Mucosa of descending colon (tissue), 3 donors: ENCODE measurements around the gene FUT3. TPM values are rescaled to one million over a fixed set of nuclear protein-coding genes. Genes with fewer than 3 reads are reported as not detected.
"Not testable (repeated sequence)": the region's sequence is repeated elsewhere in the genome, so short reads cannot be mapped to it uniquely, and the experiment has no call there.

Source experiments
- ATAC-seq: fragments of 200-7000 bp; cut with Tn5 transposase; one replicate; pipeline ENCODE4 v1.9.1; 2020; ENCODE audit warnings: mild to moderate bottlenecking, moderate library complexity
- DNase-seq, 3 donors: peaks; one replicate each; pipeline ENCODE4 v3.0.0-alpha.2; 2020
- H3K36me3 ChIP-seq: fragments of 200-600 bp; one replicate; pipeline ENCODE4 v1.8.0; 2021; ENCODE audit warnings: low read depth, mild to moderate bottlenecking
- H3K4me1 ChIP-seq: fragments of 200-600 bp; one replicate; pipeline ENCODE4 v1.8.0; 2021; ENCODE audit warnings: low read depth, mild to moderate bottlenecking
- H3K4me3 ChIP-seq: fragments of 200-600 bp; one replicate; pipeline ENCODE4 v1.8.0; 2021; ENCODE audit warnings: mild to moderate bottlenecking
- H3K9me3 ChIP-seq: fragments of 200-600 bp; one replicate; pipeline ENCODE4 v1.8.0; 2021; ENCODE audit warnings: mild to moderate bottlenecking
- intact Hi-C, 2 donors: fragments of 100-400 bp; cut with DNase I in 1 of 2; cut with micrococcal nuclease in 1 of 2; formaldehyde crosslinking; loops; one replicate each; pipeline versions ENCODE4 v1.11.0 to v1.11.1; 2022; cut with DNase I, micrococcal nuclease
- total RNA-seq, 3 donors: library from RNA; stranded (reverse); fragmentation: NEBNext Ultra II Directional in 2 of 3; extraction: Animal tissue kit (Norgen Biotek cat#: 25700) in 2 of 3; gene quantifications; one replicate each; pipeline versions ENCODE4 v1.2.1 to v1.2.4, GENCODE V29; 2021 to 2023
- TF ChIP-seq, protein P1 (sequence below): fragments of 200-600 bp; IDR thresholded peaks from one replicate; pipeline ENCODE4 v1.8.0; 2022; ENCODE audit warnings: antibody characterized with exemption, mild to moderate bottlenecking
- donor health status: DM: no; HTN: no; CAD: no; lungs with moderate emphysema.
- donor health status: DM: no; HTN: no; CAD: no.
- donor health status: DM: no; HTN: yes; CAD: no.

FUT3 gene
- total RNA-seq, 3 donors from 2014 or later = 128 to 276 (median 215) TPM

DNA sequence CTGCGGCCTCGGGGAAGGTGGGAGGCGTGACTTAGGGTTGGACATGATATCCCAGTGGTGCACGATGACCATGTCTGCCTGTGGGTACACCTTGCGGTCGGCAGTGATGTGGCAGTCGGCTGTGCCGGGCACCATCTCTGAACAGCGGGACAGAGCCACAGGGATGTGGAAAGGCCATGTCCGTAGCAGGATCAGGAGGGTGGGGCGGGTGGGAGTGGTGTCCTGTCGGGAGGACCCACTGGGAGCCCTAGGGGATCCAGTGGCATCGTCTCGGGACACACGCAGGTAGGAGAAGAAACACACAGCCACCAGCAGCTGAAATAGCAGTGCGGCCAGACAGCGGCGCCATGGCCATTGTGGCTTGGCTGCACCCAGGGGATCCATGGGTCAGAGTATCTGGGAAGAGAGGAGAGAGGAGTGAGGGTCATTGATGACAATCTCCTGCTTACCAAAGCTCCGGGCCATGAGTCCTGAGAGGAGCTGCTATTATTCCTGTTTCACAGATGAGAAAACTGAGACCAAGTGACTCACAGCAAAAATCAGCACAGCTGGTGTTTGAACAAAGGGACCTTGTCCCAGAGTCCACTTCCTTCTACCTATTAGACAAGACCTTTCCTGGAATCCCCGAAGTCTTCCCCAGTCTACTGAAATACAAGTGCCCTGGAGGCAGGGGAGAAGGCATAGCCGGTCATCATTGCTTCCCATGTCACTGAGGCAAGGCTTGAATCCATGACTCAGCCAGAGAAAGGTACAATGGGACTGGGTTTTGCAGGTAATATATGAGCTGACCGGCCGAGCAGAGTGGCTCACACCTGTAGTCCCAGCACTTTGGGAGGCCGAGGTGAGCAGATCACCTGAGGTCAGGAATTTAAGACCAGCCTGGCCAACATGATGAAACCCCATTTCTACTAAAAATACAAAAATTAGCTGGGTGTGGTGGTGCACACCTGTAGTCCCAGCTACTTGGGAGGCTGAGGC, 6.5 kb downstream of the FUT3 start:
- Histone ChIP-seq H3K9me3 (no peaks in the 10 kb centered on the region), H3K4me3 (no peak overlapping the region), H3K4me1 (peaks cover 11% of the 10 kb centered on the region), H3K36me3 (no peaks in the 10 kb centered on the region)
- ATAC-seq (peak; percentile 17), DNase-seq (no peak)
- TF ChIP-seq, protein P1, sequence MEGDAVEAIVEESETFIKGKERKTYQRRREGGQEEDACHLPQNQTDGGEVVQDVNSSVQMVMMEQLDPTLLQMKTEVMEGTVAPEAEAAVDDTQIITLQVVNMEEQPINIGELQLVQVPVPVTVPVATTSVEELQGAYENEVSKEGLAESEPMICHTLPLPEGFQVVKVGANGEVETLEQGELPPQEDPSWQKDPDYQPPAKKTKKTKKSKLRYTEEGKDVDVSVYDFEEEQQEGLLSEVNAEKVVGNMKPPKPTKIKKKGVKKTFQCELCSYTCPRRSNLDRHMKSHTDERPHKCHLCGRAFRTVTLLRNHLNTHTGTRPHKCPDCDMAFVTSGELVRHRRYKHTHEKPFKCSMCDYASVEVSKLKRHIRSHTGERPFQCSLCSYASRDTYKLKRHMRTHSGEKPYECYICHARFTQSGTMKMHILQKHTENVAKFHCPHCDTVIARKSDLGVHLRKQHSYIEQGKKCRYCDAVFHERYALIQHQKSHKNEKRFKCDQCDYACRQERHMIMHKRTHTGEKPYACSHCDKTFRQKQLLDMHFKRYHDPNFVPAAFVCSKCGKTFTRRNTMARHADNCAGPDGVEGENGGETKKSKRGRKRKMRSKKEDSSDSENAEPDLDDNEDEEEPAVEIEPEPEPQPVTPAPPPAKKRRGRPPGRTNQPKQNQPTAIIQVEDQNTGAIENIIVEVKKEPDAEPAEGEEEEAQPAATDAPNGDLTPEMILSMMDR = no peak
- intact Hi-C loops = no loop called here

DNA sequence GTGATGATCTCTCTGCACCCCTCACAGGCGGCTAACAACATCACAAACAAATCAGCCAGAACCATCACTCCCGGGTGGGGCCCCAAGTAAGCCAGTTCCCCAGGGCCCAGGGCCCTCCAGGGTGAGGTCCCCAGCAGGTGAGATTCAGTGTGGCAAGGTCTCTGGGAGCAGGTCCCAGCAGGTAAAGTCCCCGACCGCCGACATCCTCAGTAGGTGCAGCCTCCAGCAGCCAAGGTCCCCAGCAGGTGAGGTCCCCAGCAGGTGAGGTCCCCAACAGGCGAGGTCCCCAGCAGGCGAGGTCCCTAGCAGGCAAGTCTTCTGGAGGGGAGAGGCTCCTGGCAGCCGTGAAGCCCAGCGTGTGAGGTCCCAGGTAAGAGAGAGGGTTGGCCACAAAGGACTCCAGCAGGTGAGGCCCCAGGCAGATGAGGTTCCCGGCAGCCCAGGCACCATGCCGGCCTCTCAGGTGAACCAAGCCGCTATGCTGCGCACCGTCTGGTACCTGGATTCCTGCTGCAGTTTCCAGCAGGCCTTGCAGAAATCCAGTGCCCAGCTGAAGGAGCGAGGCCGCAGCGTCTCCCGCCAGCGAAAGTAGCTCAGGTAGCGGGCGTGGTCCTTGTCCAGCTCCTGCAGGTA, 7.8 kb downstream of the FUT3 start:
- intact Hi-C loops = no loop called here
- no peaks in the 10 kb centered on the region for H3K36me3 ChIP-seq
- no peaks in the 10 kb centered on the region for H3K9me3 ChIP-seq
- no peak for DNase-seq
- peaks cover 22% of the 10 kb centered on the region for H3K4me1 ChIP-seq
- H3K4me3 ChIP-seq = no peak overlapping the region
- no peak for ATAC-seq
- TF ChIP-seq, protein P1 = no peak

DNA sequence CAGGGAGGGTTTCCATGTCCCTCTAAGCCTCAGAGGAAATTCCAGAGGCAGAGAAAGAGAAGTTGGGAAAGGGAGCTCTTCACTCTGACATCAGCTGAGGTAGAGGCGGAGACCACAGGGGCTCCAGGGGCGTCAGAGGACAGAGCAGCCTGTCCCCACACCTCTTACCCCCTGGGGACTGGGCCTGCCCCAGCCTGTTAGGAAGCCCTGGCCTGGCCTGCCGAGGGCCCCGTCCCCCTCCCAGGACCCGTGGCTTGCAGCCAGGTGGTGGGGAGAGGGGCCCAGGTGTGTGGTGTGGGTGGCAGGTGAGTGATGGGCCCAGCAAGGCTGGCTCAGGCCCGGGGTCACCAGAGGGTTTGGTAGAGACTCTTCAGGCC, 9.5 kb downstream of the FUT3 start:
- H3K4me3 ChIP-seq, ATAC-seq, H3K36me3 ChIP-seq, DNase-seq, H3K9me3 ChIP-seq, intact Hi-C loops: not testable (repeated sequence)
- peaks cover 22% of the 10 kb centered on the region for H3K4me1 ChIP-seq

DNA sequence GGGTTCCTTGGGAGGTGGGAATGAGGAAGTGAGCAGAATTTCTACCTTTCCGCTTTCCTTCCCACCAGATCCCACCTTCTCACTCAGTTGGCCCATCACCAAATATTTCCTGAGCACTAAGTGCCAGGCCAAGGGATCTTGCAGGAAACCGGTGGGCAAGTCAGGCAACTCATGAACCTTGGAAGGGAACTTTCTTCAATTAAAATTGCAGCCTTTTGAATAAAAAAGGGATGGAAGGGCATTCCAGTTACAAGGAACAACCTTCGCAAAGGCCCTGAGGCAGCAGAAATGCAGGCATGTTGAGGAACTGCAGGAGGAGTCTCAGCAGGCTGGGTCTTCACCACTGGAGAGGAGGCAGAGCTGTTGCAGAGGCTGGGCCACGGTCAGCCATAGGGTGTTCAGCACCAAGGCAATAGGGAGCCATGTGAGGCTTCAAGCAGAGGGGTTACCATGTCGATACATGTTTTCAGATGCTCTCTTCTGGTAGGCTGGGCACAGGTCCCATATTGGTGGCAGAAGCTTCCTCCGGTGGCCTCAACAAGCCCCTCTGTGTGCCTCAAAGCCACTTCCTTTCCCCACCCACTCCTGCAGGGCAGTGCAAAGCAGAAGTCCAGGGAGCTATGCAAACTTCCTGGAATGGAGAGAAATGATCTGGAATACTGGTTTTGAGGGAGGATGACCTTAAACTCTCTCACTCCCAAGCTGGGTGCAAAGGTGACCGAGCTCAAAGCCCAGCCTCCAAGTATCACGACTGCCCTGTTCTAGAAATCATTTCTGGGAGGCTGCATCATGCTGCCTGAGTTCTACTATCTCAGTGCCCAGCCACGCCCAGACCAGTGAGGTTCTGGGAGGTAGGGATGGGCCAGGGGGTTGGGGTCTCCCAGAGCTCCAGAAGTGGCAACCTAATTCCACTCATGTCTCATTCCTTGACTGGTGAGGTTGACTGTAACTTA, 11.9 kb downstream of the FUT3 start, which contains the start of gene FUT6:
Gene FUT6 (minus strand): TSS at position 638 of the 953 bp plus-strand sequence. CDS start 7,135 bp downstream, outside the sequence.
- intact Hi-C loops = no loop called here

DNA sequence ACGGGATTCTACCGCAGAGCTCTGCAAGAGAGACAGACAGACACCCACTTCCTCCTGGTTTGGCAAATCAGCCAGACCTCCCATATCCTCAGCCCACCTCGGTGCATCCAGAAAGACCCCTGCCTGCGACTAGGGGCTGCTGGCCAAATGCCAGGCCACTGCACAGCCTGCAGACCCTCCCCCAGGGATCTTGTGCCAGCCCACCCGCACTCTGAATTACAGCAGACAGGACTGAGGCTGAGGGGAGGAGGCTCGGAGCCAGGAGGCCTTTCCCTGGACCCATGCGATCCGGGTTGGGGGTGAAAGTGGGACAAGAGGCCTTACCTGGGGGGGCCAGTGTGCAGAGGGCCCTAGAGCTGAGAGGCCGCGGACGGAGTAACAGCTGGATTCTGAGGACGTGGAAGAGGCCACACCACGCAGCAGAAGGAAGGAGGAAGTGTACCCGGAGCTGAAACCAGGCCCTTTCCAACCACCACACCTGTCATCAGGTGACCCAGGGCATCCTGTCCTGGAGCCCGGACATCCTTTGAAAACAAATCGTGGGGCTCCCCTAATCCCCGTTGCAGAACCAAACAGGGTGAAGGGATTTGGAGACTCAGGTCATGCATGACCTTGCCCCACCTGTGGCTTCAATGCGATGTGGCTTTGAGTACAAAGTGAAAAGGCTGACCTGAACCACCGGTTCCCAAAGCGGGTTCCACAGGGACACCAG, 12.7 kb downstream of the FUT3 start:
- peaks cover 19% of the 10 kb centered on the region for H3K4me1 ChIP-seq
- H3K36me3 ChIP-seq = no peaks in the 10 kb centered on the region
- TF ChIP-seq, protein P1 = no peak
- no peaks in the 10 kb centered on the region for H3K9me3 ChIP-seq
- ATAC-seq = peak; percentile 87
- intact Hi-C loops = no loop called here
- peak overlapping the region; percentile 42 for H3K4me3 ChIP-seq
- DNase-seq = peak; percentile 77 to 79 (median 79)

More for the DNA sequence above, 11.9 kb downstream of the FUT3 start, which contains the start of gene FUT6:
- TF ChIP-seq, protein P1 = no peak
- ATAC-seq (peak; percentile 63), DNase-seq (peak in 2 of 3 donors; percentile 58 to 61)
- peak within 1 kb of the TSS; percentile 42 for H3K4me3 ChIP-seq
- H3K4me1 ChIP-seq = peaks cover 19% of the 10 kb centered on the region
- no peaks in the 10 kb centered on the region for H3K9me3 ChIP-seq
- no peaks in the 10 kb centered on the region for H3K36me3 ChIP-seq
